HCT116 (cell line): Measurements from ENCODE around the gene MYH14.

ENCODE experiments used
- CTCF ChIP-seq, 3 experiments: fragments of 200-600 bp in 1 of 3; sonication (generic) in 1 of 3; IDR thresholded peaks in 2 of 3; conservative IDR thresholded peaks in 1 of 3; 2 replicates each; pipeline ENCODE4 v1.5.1; 2012 to 2017; ENCODE audit warnings: low read depth in 2 of 3, low read length in 2 of 3, antibody characterized with exemption in 1 of 3, borderline replicate concordance in 1 of 3, control low read depth in 1 of 3, mild to moderate bottlenecking in 1 of 3, mixed read lengths in 1 of 3, mixed run types in 1 of 3, moderate library complexity in 1 of 3; ENCODE audit not compliant: insufficient read depth in 1 of 3
- EZH2 ChIP-seq: fragments of 200-600 bp; sonication (generic); IDR thresholded peaks from 2 replicates; pipeline ENCODE4 v1.6.1; 2017; ENCODE audit warnings: antibody characterized with exemption, mixed run types
- EZH2phosphoT487 ChIP-seq: fragments of 200-600 bp; IDR thresholded peaks from 2 replicates; pipeline ENCODE4 v1.6.1; 2018; ENCODE audit warnings: antibody characterized with exemption, borderline replicate concordance
- POLR2A ChIP-seq: IDR thresholded peaks from 2 replicates; pipeline ENCODE4 v1.7.0; 2011; ENCODE audit warnings: borderline replicate concordance; ENCODE audit not compliant: insufficient read depth, insufficient read length; ENCODE audit errors: extremely low read depth
- POLR2AphosphoS5 ChIP-seq: IDR thresholded peaks from 2 replicates; pipeline ENCODE4 v1.6.1; 2011; ENCODE audit warnings: mild to moderate bottlenecking, low read depth, low read length, moderate library complexity
- TCF7L2 ChIP-seq: IDR thresholded peaks from 2 replicates; pipeline ENCODE4 v1.7.0; 2011; ENCODE audit warnings: borderline replicate concordance, inconsistent platforms; ENCODE audit not compliant: insufficient read depth, insufficient read length; ENCODE audit errors: extremely low read depth
- YY1 ChIP-seq: IDR thresholded peaks from 2 replicates; pipeline ENCODE4 v1.6.1; 2011; ENCODE audit warnings: low read length, low read depth, moderate library complexity, mild to moderate bottlenecking; ENCODE audit not compliant: insufficient replicate concordance; ENCODE audit errors: extremely low read depth
- TF ChIP-seq, protein P1 (sequence below): IDR thresholded peaks from 2 replicates; pipeline ENCODE4 v1.6.1; 2012; ENCODE audit warnings: low read depth
- TF ChIP-seq, protein P2 (sequence below): IDR thresholded peaks from 2 replicates; pipeline ENCODE4 v1.6.1; 2012

DNA sequence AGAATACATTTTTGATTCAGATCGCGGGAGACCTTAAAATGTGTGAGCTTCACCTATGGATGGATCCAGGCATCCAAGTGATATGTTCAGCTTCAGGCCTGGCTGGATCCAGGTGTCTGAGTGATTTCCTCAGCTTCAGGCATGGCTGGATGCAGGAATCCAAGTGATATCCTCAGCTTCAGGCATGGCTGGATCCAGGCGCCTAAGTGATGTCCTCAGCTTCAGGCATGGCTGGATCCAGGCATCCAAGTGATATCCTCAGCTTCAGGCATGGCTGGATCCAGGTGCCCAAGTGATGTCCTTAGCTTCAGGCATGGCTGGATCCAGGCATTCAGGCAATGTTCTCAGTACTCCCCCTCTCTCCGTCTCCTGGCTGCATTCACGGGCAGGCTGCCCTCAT is 65.1 kb downstream of the MYH14 start:
- TF ChIP-seq EZH2phosphoT487: no peak
- TF ChIP-seq CTCF (IDR thresholded peaks at IDR 0.05 in 2 of 3, conservative IDR thresholded peaks at IDR 0.05 in 1 of 3; ENCODE audit: borderline replicate concordance in 1 of 3, insufficient read depth in 1 of 3, low read depth in 2 of 3, low read length in 2 of 3): no peak
- TF ChIP-seq POLR2A: no peak
- TF ChIP-seq, protein P1, sequence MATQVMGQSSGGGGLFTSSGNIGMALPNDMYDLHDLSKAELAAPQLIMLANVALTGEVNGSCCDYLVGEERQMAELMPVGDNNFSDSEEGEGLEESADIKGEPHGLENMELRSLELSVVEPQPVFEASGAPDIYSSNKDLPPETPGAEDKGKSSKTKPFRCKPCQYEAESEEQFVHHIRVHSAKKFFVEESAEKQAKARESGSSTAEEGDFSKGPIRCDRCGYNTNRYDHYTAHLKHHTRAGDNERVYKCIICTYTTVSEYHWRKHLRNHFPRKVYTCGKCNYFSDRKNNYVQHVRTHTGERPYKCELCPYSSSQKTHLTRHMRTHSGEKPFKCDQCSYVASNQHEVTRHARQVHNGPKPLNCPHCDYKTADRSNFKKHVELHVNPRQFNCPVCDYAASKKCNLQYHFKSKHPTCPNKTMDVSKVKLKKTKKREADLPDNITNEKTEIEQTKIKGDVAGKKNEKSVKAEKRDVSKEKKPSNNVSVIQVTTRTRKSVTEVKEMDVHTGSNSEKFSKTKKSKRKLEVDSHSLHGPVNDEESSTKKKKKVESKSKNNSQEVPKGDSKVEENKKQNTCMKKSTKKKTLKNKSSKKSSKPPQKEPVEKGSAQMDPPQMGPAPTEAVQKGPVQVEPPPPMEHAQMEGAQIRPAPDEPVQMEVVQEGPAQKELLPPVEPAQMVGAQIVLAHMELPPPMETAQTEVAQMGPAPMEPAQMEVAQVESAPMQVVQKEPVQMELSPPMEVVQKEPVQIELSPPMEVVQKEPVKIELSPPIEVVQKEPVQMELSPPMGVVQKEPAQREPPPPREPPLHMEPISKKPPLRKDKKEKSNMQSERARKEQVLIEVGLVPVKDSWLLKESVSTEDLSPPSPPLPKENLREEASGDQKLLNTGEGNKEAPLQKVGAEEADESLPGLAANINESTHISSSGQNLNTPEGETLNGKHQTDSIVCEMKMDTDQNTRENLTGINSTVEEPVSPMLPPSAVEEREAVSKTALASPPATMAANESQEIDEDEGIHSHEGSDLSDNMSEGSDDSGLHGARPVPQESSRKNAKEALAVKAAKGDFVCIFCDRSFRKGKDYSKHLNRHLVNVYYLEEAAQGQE: no peak
- TF ChIP-seq POLR2AphosphoS5: no peak
- no peak for TF ChIP-seq YY1
- TF ChIP-seq EZH2: no peak
- no peak for TF ChIP-seq TCF7L2
- TF ChIP-seq, protein P2, sequence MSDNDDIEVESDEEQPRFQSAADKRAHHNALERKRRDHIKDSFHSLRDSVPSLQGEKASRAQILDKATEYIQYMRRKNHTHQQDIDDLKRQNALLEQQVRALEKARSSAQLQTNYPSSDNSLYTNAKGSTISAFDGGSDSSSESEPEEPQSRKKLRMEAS: no peak
